RWPE2 (cell line): Measurements from ENCODE around the gene EIF2AK2.

Experiments used
- ATAC-seq: fragments of 200-7000 bp; cut with Tn5 transposase; 3 replicates; pipeline ENCODE4 v1.9.1; 2021; ENCODE audit warnings: low read depth
- DNase-seq: peaks from one replicate; pipeline ENCODE4 v3.0.0-alpha.2; 2020; ENCODE audit warnings: low spot score
- H3K27ac ChIP-seq: fragments of 450-650 bp; 2 replicates; pipeline ENCODE4 v1.5.1; 2017; ENCODE audit warnings: mild to moderate bottlenecking; ENCODE audit not compliant: poor library complexity, severe bottlenecking
- H3K27me3 ChIP-seq: fragments of 250-450 bp; sonication (Bioruptor Pico); 2 replicates; pipeline ENCODE4 v1.5.1; 2021; ENCODE audit warnings: mild to moderate bottlenecking, moderate library complexity; ENCODE audit not compliant: insufficient read depth, poor library complexity, severe bottlenecking
- H3K36me3 ChIP-seq: fragments of 250-450 bp; sonication (Bioruptor Pico); 2 replicates; pipeline ENCODE4 v1.5.1; 2020; ENCODE audit warnings: low read depth, mild to moderate bottlenecking, moderate library complexity
- H3K4me1 ChIP-seq: fragments of 250-450 bp; sonication (Bioruptor Pico); 2 replicates; pipeline ENCODE4 v1.5.1; 2021; ENCODE audit warnings: mild to moderate bottlenecking, moderate library complexity; ENCODE audit not compliant: insufficient read depth, poor library complexity, severe bottlenecking
- H3K4me3 ChIP-seq: fragments of 250-450 bp; sonication (Bioruptor Pico); 2 replicates; pipeline ENCODE4 v1.5.1; 2021; ENCODE audit warnings: mild to moderate bottlenecking, moderate library complexity; ENCODE audit not compliant: severe bottlenecking
- H3K9me3 ChIP-seq: fragments of 250-450 bp; sonication (Bioruptor Pico); 2 replicates; pipeline ENCODE4 v1.5.1; 2021; ENCODE audit warnings: mild to moderate bottlenecking, moderate library complexity; ENCODE audit not compliant: severe bottlenecking
- CTCF ChIP-seq: fragments of 450-650 bp; IDR thresholded peaks from one replicate; pipeline ENCODE4 v1.5.1; 2017; ENCODE audit warnings: mild to moderate bottlenecking, moderate library complexity; ENCODE audit not compliant: poor library complexity, severe bottlenecking

EIF2AK2 gene

GRCh38 chr2:37181726-37182684 is 25.2 kb upstream of the EIF2AK2 start:
- no peaks in the 10 kb centered on the region for H3K27me3 ChIP-seq
- no peak for TF ChIP-seq CTCF
- no peak overlapping the region for H3K27ac ChIP-seq
- ATAC-seq (no peak), DNase-seq (no peak)
- no peaks in the 10 kb centered on the region for H3K9me3 ChIP-seq
- H3K4me3 ChIP-seq, result no peak overlapping the region
- H3K4me1 ChIP-seq, result no peaks in the 10 kb centered on the region
- H3K36me3 ChIP-seq, result no peaks in the 10 kb centered on the region

GRCh38 chr2:37180640-37181039 is 23.9 kb upstream of the EIF2AK2 start:
- Histone ChIP-seq H3K4me1 (no peaks in the 10 kb centered on the region), H3K27me3 (no peaks in the 10 kb centered on the region), H3K27ac (no peak overlapping the region), H3K4me3 (no peak overlapping the region), H3K9me3 (no peaks in the 10 kb centered on the region), H3K36me3 (no peaks in the 10 kb centered on the region)
- TF ChIP-seq CTCF, result no peak
- ATAC-seq, result no peak
- DNase-seq, result no peak

- no peaks in the 10 kb centered on the region for H3K9me3 ChIP-seq
- no peaks in the 10 kb centered on the region for H3K4me1 ChIP-seq
- no peak for TF ChIP-seq CTCF
- no peak for DNase-seq
- no peaks in the 10 kb centered on the region for H3K27me3 ChIP-seq
- H3K4me3 ChIP-seq, result no peak overlapping the region
- 0 out of 3 replicates have a peak, but pooled peaks have one; percentile 23 for ATAC-seq
- no peak overlapping the region for H3K27ac ChIP-seq
- no peaks in the 10 kb centered on the region for H3K36me3 ChIP-seq
Measured at GRCh38 chr2:37180006-37180639, 23.3 kb upstream of the EIF2AK2 start.

GRCh38 chr2:37173741-37174140 is 17.0 kb upstream of the EIF2AK2 start:
- Histone ChIP-seq H3K27me3 (no peaks in the 10 kb centered on the region), H3K4me3 (no peak overlapping the region), H3K36me3 (no peaks in the 10 kb centered on the region), H3K9me3 (no peaks in the 10 kb centered on the region), H3K4me1 (no peaks in the 10 kb centered on the region), H3K27ac (no peak overlapping the region)
- no peak for DNase-seq
- ATAC-seq, result no peak
- no peak for TF ChIP-seq CTCF

- no peak for DNase-seq
- Histone ChIP-seq H3K27ac (no peak overlapping the region), H3K27me3 (no peaks in the 10 kb centered on the region), H3K36me3 (no peaks in the 10 kb centered on the region), H3K4me1 (peaks cover 4% of the 10 kb centered on the region), H3K4me3 (no peak overlapping the region), H3K9me3 (no peaks in the 10 kb centered on the region)
- no peak for TF ChIP-seq CTCF
- no peak for ATAC-seq
Measured at GRCh38 chr2:37171624-37171950, 14.8 kb upstream of the EIF2AK2 start.
